ENCODE data around the gene ANKS1A.
"Not testable (repeated sequence)": the region's sequence is repeated elsewhere in the genome, so short reads cannot be mapped to it uniquely, and the experiment has no call there.

ANKS1A gene

GRCh38 chr6:34961082-34961481 lies 72.0 kb downstream of the ANKS1A start:
- DNase-seq (ENCODE audit: low spot score), result no peak

- no peak for DNase-seq (ENCODE audit: low spot score)
These were observed 72.5 kb downstream of the ANKS1A start for GRCh38 chr6:34961574-34961973.

GRCh38 chr6:34964564-34964963 lies 75.5 kb downstream of the ANKS1A start:
- DNase-seq (ENCODE audit: low spot score), result no peak

- no peak for DNase-seq (ENCODE audit: low spot score)
These were observed 78.4 kb downstream of the ANKS1A start for GRCh38 chr6:34967461-34967860.

GRCh38 chr6:34969662-34970265 lies 80.7 kb downstream of the ANKS1A start:
- DNase-seq (ENCODE audit: low spot score), result no peak

GRCh38 chr6:34970488-34970887 lies 81.4 kb downstream of the ANKS1A start:
- no peak for DNase-seq (ENCODE audit: low spot score)

GRCh38 chr6:34970957-34971356 lies 81.9 kb downstream of the ANKS1A start:
- DNase-seq (ENCODE audit: low spot score), result no peak

- DNase-seq (ENCODE audit: low spot score), result no peak
These were observed 84.6 kb downstream of the ANKS1A start for GRCh38 chr6:34973547-34974248.

- DNase-seq (ENCODE audit: low spot score), result no peak
These were observed 85.2 kb downstream of the ANKS1A start for GRCh38 chr6:34974249-34974642.

GRCh38 chr6:34976239-34976638 lies 87.2 kb downstream of the ANKS1A start:
- no peak for DNase-seq (ENCODE audit: low spot score)

GRCh38 chr6:34979218-34979617 lies 90.2 kb downstream of the ANKS1A start:
- no peak for DNase-seq (ENCODE audit: low spot score)

GRCh38 chr6:34979994-34980393 lies 90.9 kb downstream of the ANKS1A start:
- no peak for DNase-seq (ENCODE audit: low spot score)

GRCh38 chr6:34981366-34981765 lies 92.3 kb downstream of the ANKS1A start:
- DNase-seq (ENCODE audit: low spot score), result no peak

- DNase-seq (ENCODE audit: low spot score), result no peak
These were observed 92.9 kb downstream of the ANKS1A start for GRCh38 chr6:34981951-34982350.

GRCh38 chr6:34982424-34982852 lies 93.4 kb downstream of the ANKS1A start:
- peak; percentile 11 for DNase-seq (ENCODE audit: low spot score)

GRCh38 chr6:34984416-34984815 lies 95.4 kb downstream of the ANKS1A start:
- no peak for DNase-seq (ENCODE audit: low spot score)

- DNase-seq (ENCODE audit: low spot score), result no peak
These were observed 96.2 kb downstream of the ANKS1A start for GRCh38 chr6:34985236-34985635.

- peak; percentile 29 for DNase-seq (ENCODE audit: low spot score)
These were observed 97.8 kb downstream of the ANKS1A start for GRCh38 chr6:34986845-34987246.

- DNase-seq (ENCODE audit: low spot score), result no peak
These were observed 98.5 kb downstream of the ANKS1A start for GRCh38 chr6:34987506-34987905.

- DNase-seq (ENCODE audit: low spot score), result no peak
These were observed 102.0 kb downstream of the ANKS1A start for GRCh38 chr6:34990971-34991560.

GRCh38 chr6:34992376-34992775 lies 103.3 kb downstream of the ANKS1A start:
- no peak for DNase-seq (ENCODE audit: low spot score)

- DNase-seq (ENCODE audit: low spot score), result no peak
These were observed 104.2 kb downstream of the ANKS1A start for GRCh38 chr6:34993213-34993612.

GRCh38 chr6:34994693-34995092 lies 105.6 kb downstream of the ANKS1A start:
- DNase-seq (ENCODE audit: low spot score), result no peak

- DNase-seq (ENCODE audit: low spot score), result not testable (repeated sequence)
These were observed 109.4 kb downstream of the ANKS1A start for GRCh38 chr6:34998417-34998816.
